HG02885 (cell line): ENCODE measurements around the gene STT3B.
A peak's percentile ranks its signal among the peaks of the same experiment; 100 is the strongest.

Source experiments
- ATAC-seq: cut with Tn5 transposase; IDR thresholded peaks from one replicate; pipeline ENCODE4 v1.9.1; 2021; ENCODE audit warnings: mild to moderate bottlenecking; ENCODE audit not compliant: unreplicated experiment, poor library complexity

STT3B gene

DNA sequence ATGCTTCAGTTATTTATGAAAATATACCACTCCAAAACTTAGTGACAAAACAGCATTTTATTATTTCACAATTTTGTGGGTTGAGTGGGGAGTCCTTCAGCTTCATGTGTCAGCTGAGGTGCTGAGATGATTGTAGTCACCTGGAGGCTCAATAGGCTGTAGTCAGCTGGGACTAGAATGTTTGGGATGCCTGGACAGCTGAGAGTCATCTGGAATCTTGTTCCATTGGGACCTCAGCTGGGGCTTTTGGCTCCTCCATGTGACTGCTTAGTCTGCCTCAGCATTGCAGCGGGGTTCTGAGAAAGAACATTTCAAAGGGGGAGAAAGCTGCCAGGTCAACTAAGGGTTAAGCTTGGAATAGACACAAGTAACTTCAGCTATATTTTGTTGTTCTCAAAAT, 13.4 kb downstream of the STT3B start:
- no peak for ATAC-seq

DNA sequence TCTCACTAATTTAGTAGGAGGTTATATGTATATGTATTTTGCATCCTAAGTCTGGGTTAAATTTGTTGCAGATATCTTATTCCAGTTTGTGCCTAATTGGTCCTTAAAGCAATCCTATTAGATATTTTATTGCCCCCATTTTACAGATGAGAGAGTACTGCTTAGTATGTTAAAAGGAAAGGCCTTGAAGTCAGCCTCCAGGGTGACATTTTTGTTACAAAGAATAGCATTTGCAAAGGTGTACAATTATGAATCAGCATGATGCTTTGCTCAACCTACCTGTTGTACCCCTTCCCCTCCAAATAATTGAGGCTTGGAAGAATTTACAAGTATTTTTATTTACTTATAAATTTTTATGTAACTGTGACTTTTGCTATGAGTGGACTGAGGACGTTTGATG, 14.0 kb downstream of the STT3B start:
- no peak for ATAC-seq

DNA sequence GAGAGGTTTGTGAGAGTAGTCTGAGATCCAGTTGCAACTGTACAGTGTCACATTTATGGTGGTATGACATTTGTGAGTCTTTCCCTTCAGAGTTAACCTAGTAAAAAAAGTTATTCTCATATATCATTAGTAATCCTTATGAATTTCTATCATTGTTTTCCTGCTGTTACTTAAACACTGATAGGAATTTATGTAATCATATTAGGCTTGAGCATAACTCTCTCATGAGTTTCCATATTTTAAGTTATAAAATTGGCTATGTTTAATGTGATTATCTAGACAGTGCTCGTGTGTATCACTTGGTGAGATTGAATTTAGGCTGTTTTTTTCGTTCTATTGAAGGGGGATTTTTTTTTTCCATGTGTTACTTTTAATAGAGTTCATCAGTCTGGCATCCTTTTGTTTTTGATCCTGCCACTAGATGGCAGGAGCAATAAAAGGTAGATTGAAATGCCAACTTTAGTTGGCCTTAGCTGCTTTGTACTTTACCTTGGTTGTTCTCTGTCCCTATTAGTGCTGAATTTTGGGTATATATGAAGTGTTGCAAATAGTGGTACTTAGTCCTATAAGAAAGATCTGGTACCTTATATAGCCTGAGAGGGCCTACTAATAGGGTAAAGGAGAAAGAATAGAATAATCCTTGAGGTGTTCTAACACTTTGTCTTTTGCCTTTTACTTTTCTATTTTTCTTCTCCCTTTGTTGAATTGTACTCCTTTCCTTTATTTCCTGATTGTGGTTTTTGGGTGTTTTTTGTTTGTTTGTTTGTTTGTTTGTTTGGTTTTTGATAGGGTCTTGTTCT, 17.9 kb downstream of the STT3B start:
- peak; percentile 40 for ATAC-seq

DNA sequence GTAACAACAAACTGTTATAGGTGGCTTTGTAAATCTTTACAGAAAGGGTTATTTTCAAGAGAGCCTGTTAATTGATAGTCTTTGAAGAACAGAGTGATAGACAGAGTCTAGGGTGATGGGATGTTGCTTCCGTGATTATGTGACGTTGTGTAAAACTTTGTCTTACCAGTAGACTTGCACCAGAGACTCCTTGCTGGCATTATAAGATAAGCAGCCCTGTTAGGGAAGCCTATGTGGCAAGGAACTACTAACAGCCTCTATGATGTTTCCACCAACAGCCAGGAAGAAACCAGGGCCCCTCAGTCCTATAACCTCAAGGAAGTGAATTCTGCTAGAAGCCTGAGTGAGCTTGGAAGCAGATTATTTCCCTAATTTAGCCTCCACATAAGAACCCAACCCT, 18.9 kb downstream of the STT3B start:
- no peak for ATAC-seq

GRCh38 chr3:31552103-31552502, 19.4 kb downstream of the STT3B start:
- ATAC-seq, result no peak

DNA sequence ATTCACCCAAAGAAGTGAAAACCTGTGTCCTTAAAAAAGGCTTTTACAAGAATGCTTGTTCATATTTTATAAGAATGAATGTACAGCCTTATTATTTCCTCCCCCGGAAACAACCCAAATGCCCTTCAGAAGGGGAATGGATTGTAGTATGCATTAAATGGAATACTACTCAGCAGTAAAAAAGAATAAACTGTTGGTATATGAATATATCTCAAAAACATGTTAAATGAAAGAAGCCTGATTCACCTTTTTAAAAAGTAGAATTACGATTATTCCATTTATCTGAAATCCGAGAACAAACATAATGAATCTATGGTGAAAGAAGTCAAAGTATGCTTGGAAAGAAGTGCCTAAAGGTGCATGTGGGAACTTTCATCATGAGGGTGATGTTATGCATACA, 20.5 kb downstream of the STT3B start:
- no peak for ATAC-seq

DNA sequence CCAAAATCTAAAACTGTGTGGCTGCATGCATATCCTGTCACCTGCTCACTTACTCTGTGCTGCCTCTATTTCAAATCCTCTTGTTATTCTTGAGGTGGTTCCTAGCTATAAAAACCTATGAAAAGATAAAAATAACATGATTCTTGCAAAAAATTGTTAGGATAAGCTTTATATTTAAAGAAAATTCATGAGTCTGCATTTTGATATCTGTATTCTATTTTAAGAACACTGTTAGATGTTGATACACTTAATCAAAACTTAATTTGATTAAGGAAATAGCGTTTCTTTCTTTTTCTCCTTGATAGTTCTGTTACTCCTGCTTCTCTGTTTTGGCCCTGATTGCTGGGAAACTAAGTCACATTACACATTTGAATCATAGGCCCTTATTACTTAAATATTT, 22.5 kb downstream of the STT3B start:
- no peak for ATAC-seq

- ATAC-seq, result no peak
Measured at GRCh38 chr3:31559872-31560534, 27.3 kb downstream of the STT3B start.

DNA sequence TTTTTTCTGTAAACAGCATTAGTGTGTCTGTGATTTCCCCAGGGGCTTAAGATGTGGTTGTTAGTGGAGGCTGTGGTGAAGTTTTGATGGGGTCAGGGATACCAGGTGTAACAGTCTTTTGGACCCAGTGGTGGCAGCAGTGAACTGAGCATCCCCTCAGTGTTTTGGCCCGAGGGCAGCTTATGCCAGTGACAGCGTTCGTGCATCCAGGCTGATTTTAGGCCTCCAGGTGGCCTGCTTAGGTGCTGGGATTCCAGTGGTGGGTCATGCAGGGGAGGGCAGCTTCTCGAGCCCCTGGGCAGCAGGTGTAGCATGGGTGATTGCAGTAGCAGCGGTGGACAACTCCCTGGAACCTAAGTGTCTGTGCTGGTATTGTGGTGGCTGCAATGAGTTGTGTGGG, 29.2 kb downstream of the STT3B start:
- ATAC-seq, result no peak

DNA sequence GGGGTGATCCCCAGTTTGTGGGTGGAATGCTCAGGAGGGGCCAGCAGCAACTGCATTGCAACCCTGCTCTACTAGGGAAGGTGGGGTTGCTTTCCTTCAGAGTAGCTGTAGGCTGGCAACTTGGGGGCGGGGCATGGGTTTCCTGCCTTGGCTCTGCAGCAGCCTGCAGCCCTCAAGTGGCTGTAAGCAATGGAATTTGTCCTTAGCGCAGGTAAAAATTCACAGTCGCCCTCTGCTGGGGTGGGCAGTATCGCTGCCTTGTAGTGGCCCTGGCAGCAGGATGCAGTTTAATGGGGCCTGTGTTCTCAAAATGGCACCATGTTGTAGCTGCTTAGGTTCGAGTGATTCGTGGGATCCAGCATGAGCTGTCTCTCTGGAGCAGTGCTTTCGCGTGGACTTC, 29.8 kb downstream of the STT3B start:
- no peak for ATAC-seq

- no peak for ATAC-seq
Measured at GRCh38 chr3:31565288-31565687, 32.6 kb downstream of the STT3B start.

DNA sequence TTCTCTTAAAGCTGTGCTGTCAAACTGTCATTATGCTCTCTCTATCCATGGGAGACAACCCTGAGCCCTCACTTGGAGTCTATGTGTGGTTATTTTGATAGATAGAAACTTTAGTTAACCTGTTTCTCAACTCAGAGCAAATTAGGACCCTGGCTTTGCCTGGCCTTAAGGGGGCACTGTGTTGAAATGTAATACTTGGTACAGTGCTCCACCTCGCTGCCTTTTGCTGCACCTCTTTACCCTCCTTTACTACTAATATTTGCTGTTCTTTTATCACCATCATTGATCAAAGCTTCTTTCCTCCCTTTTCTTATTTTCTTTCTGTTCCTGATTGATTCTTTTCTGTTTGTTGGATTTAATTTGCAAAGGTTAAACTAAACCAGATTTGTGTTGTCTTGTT, 34.3 kb downstream of the STT3B start:
- ATAC-seq, result peak; percentile 69

DNA sequence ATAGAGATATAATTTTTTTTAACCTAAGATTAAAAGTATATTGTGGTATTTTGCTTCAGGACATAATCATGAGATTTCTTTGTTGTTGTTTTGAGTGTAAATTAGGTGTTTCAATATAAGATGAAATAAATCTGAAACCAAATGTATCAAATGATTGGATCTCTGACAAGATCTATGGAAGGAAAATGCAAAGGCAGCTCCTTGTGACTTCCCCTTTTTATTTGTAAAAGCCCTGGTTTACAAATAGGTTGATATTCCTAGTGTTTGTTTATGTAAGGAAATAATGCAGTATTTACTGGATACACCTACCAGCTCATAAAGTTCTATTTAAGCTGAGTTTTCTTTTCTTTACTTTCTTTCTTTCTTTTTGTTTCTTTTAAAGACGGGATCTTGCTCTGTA, 35.9 kb downstream of the STT3B start:
- ATAC-seq, result no peak

DNA sequence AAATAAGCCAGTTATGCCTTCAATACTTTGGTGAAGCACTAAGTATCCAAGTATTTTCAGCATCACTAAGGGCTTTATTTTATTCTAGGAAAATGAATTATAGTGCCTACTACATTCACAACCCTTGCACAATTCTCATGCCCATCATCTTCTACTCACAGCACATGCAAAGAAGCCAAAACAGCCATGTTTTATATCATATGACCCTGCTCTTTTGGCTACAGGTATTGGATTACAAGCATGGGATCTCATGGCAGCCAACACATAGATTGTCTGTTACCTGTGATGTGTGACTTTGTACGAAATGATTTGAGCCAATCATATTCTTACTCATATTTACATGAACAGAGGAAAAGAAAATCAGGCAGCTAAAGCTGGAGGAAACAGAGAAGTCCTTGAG, 38.6 kb downstream of the STT3B start:
- ATAC-seq, result no peak

- peak; percentile 32 for ATAC-seq
Measured at GRCh38 chr3:31572236-31573004, 39.7 kb downstream of the STT3B start.

DNA sequence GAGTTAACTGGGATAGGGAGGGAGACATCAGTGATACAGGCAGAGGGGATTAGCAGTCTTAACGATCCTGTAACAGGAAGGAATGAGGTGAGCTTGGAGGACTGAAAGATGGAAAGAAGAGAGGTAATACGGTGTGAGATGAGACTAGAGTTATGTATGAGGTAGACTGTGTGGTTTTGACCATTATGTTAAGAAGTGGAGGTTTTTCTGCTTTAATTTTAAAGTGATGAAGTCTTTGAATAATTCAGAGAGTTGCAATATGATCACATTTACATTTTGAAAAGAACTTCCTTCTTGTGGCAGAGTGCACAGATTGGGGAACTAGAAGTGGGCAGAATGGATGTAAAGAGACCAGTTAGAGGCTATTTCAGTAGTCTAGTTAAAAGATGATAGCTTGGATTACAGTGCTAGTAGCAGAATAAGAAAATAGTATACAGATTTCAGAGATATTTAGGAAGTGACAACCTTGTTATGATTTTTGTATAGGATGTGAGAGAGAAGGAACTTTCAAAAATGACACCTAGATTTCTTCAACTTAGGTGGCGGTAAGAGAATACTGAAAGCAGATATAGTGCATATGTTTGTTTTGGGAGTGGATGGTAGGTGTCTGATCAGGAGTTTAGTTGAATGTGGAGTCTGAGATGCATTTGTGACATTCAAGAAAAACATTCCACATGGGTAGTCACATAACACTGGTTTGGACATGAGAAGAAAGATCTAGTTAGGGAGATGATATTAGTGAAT, 40.5 kb downstream of the STT3B start:
- ATAC-seq, result peak; percentile 63

DNA sequence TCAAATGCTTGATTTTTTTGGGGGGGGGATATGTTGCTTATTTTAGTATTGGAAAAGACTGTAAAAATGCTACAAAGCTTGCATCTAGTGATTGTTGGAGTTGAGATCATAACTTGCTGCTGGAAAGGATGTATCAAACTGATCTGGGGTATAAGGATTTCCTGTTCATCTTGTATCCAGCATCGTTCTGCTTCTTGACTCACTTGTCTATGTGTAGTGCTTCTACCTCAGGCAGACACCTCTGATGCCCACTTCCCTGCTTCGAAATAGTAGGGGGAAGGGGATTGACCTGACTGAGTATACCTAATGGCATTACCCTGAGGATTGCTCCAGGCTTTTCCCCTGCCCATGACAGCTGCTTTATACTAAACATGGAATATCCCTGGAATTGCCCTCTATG, 42.7 kb downstream of the STT3B start:
- no peak for ATAC-seq

DNA sequence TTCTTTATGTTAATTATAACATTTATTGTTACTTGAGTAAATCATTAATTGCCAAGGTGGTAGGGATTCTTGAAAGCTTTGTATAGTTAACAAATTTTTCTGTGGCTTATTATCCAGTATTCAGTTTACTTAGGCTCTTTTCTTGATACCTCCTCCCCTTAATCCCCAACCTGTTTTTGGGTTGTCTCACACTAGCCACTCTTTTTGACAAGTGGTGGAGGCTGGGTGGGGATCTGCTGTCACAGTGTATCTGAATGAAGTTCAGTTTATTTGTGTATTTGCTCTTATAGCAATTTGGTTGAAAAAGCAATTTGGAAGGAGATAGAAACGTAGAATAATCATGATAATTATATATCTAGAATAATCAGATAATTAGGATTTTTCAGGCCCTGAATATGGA, 43.8 kb downstream of the STT3B start:
- no peak for ATAC-seq

- no peak for ATAC-seq
Measured at GRCh38 chr3:31577232-31577631, 44.5 kb downstream of the STT3B start.

GRCh38 chr3:31579828-31580227, 47.1 kb downstream of the STT3B start:
- ATAC-seq, result no peak

DNA sequence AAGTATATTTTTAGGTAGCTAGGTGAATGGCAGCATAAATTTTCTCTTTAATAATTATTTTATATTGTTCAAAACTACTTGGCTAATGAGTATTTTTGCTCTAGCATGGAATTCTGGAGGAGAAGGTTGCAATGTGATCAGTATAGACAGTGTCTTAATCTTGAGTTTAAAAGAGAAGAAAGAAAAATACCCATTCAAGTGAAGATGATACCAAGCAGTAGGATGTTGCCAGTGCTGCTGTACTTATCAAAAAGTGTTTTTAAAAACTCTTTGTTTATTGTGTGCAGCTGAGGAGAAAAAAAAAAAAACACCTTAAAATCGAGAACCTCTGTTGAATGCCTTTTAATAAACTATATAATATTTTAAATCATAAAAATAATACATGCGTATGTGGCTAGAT, 47.9 kb downstream of the STT3B start:
- ATAC-seq, result no peak
